GM12873 (cell line): ENCODE data around the gene MRM3.

Source experiments
- TF ChIP-seq, protein P1 (sequence below): IDR thresholded peaks from 2 replicates; pipeline ENCODE4 v1.5.1; 2012; ENCODE audit warnings: low read depth, mild to moderate bottlenecking, moderate library complexity, low read length, control low read depth; ENCODE audit not compliant: insufficient read depth; ENCODE audit errors: missing control alignments

Gene MRM3

DNA sequence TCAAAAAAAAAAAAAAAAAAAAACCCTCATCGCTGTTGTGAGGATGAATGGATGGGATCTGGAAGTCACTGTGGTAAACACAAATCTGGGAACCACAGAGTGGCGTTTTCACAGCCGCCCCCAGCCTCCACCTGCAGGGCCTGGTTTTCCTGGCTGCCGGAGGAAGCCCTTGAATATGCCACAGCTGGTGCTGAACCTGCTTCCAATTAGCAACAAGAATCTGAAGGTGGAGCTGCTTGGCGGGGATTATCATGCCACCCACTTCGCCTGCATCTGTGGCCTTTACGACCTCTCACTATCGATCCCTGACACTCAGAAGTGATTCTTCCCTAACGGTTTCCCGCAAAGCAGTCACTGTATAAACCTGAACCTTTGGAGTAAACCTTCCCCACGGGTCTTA lies 16.1 kb downstream of the MRM3 start:
- TF ChIP-seq, protein P1, sequence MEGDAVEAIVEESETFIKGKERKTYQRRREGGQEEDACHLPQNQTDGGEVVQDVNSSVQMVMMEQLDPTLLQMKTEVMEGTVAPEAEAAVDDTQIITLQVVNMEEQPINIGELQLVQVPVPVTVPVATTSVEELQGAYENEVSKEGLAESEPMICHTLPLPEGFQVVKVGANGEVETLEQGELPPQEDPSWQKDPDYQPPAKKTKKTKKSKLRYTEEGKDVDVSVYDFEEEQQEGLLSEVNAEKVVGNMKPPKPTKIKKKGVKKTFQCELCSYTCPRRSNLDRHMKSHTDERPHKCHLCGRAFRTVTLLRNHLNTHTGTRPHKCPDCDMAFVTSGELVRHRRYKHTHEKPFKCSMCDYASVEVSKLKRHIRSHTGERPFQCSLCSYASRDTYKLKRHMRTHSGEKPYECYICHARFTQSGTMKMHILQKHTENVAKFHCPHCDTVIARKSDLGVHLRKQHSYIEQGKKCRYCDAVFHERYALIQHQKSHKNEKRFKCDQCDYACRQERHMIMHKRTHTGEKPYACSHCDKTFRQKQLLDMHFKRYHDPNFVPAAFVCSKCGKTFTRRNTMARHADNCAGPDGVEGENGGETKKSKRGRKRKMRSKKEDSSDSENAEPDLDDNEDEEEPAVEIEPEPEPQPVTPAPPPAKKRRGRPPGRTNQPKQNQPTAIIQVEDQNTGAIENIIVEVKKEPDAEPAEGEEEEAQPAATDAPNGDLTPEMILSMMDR, result no peak

DNA sequence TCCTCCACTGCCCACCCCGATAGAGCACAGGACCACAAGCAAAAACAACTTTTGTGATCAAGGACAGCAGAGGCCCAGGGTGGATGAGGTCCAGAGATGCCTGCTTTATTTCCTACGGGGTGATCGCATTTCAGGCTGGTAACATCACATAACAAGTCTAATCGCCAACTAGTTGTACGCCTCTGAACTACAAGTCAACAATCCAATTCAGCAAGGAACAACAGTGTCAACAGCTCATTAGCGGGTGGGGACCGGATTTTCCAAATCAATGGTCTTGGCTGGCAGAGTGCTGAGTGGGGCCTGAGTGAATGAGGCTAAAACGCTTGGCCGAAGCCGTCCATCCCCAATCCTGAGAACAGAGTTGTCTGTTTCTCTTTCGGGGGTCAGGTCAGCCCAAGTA lies 17.1 kb downstream of the MRM3 start:
- TF ChIP-seq, protein P1, result no peak

DNA sequence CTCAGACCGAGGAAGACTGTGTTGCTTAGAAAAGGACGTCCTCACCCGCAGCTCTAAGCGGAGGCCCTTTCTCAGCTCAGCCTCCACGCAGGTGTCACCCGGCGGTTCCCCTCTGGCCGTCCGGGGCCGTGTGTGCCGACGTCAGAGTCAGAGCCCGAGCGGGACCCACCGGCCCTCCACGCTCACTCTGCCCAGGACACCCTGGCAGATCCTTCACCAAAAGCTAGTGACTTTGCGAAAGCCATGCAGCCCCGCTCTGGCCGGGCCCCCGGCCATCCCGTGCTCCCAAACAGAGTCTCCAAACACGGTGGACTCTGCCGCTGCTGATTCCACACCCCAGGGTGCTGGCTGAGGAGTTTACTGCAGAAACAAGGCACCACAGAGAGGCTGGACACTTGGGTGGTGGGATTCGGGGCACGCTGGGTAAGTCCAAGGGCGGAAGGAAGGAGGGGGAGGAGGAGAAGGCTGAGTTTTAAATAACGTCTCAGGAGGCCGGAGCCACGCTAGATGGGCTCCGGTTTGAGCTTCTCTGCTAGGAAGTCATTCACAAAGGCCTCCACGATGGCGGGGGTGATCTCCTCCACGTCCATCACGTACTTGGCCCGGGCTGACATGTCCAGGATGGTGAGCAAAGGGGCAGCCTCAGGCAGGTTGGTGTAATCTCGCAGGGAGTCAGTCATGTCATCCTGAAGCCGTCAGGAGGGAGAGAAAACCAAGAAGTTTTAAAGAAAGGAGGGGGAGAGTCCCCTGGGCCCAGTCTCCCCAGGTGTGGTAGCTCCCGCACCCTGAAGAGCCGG lies 18.5 kb downstream of the MRM3 start:
- TF ChIP-seq, protein P1, result no peak

DNA sequence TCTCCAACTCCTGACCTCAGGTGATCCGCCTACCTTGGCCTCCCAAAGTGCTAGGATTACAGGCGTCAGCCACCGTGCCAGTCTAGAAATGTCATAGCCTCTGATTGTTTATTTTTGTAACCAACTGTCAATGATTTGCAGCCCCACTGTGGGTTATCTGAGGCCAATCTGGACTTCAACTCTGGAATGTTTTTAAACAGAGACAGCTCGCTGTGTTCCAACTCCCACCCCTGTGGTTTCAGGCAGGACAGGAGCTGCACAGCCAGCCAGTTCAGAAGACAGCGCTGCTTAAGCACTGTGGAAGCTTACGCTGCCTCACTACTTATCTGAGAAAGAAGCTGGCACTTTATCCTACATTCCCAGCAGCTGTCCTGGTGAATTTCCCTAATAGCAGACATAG lies 19.5 kb downstream of the MRM3 start:
- TF ChIP-seq, protein P1, result no peak

DNA sequence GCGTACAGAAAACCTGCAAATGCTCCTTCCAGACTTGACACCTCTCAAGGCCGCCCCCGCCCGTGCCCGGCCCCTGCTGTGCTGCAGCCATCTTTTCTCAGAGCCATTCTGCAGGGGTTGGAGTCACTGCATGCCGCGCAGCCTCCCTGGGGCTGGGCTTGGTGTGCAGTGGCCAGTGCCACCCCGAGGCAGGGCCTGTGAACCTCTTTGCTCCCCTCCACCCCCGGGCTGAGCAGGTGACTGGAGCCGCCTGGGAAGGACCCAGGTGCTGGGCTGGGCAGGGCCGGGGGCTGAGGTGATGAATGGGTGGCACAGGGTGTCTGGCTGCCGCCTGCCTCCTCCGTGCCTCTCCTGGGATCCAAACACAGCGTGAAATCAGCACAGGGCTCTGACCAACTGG lies 20.3 kb downstream of the MRM3 start:
- TF ChIP-seq, protein P1, result no peak

DNA sequence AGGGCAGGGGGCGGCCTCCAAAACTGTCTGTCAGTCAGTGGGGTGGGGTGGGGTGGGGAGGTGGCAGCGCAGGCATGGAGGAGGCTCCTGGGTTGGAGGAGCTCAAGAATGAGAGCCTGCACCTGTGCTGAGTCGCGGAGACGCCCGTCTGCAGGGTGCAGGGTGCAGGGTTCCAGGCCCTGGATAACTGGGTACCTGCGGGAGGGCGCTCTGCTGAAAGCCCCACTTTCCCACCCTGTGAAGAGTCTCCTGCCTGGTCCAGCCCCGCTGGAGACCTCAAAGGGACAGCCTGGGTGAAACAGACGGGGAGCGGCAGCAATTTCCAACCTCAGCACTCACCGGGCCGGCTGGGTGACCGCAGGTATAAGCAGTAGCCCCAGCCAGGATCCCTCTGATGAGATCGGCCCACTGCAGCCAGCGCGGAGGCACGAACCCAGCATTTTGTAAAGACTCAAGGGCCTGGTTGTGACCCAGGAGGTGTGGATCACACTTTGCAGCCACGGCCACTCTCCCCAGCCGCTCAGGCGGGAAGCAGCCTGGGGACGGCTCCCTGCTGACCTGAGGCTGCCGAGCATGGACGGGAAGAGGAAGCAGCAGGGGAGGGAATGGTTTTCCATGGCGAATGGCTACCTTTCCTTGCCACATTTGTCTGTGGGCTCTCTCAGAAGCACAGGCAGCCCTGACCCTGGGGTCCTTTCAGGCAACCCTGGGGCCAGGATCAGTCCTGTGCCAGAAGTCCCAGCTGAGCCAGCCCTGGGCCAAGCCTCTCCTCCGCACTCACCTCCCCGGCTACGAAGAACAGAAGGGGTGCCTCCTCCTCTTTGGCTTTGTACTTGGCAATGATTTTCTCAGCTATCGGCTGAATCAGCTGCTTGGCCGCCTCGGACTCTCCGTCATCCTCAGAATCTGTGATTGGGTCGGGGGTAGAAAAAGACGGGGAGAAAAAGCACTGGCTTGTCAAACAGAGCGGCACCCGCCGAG lies 21.0 kb downstream of the MRM3 start:
- TF ChIP-seq, protein P1, result no peak
